ENCODE data around the gene SMIM28.

SMIM28 gene

GRCh38 chr6:138431256-138432062 lies 53.8 kb downstream of the SMIM28 start:
- Histone ChIP-seq H3K9me2 (replicated peaks; ENCODE audit: insufficient read depth, low read length) (no peaks in the 10 kb centered on the region), H3K4me1 (ENCODE audit: low read length) (no peaks in the 10 kb centered on the region), H3K9me3 (replicated peaks; ENCODE audit: insufficient read depth, low read length) (no peaks in the 10 kb centered on the region), H3K36me3 (replicated peaks; ENCODE audit: insufficient read depth, low read length) (no peaks in the 10 kb centered on the region), H3K4me3 (ENCODE audit: low read length) (no peak overlapping the region), H2AFZ (ENCODE audit: low read length) (no peak overlapping the region), H4K20me1 (ENCODE audit: insufficient read depth, low read length) (no peaks in the 10 kb centered on the region), H3K27ac (ENCODE audit: low read length) (no peak overlapping the region), H3K9ac (ENCODE audit: low read length) (no peak overlapping the region), H3K4me2 (ENCODE audit: low read depth, low read length) (no peak overlapping the region), H3K27me3 (replicated peaks; ENCODE audit: insufficient read depth, low read length) (no peaks in the 10 kb centered on the region), H3K79me2 (ENCODE audit: low read length) (no peaks in the 10 kb centered on the region), H3F3A (ENCODE audit: insufficient read depth, low read length) (no peaks in the 10 kb centered on the region)
- TF ChIP-seq CTCF (IDR thresholded peaks at IDR 0.05; ENCODE audit: low read length) (no peak), EZH2phosphoT487 (IDR thresholded peaks at IDR 0.05; ENCODE audit: low read length) (no peak), EZH2 (optimal IDR thresholded peaks at IDR 0.05; ENCODE audit: low read depth, low read length) (no peak)
- no peak for DNase-seq

GRCh38 chr6:138432063-138432356 lies 54.3 kb downstream of the SMIM28 start:
- DNase-seq, result no peak
- no peak overlapping the region for H3K9ac ChIP-seq (ENCODE audit: low read length)
- H4K20me1 ChIP-seq (ENCODE audit: insufficient read depth, low read length), result no peaks in the 10 kb centered on the region
- no peak overlapping the region for H3K4me2 ChIP-seq (ENCODE audit: low read depth, low read length)
- H3K4me3 ChIP-seq (ENCODE audit: low read length), result no peak overlapping the region
- H3K9me2 ChIP-seq (replicated peaks; ENCODE audit: insufficient read depth, low read length), result no peaks in the 10 kb centered on the region
- H3K4me1 ChIP-seq (ENCODE audit: low read length), result no peaks in the 10 kb centered on the region
- no peaks in the 10 kb centered on the region for H3K36me3 ChIP-seq (replicated peaks; ENCODE audit: insufficient read depth, low read length)
- H2AFZ ChIP-seq (ENCODE audit: low read length), result no peak overlapping the region
- no peaks in the 10 kb centered on the region for H3F3A ChIP-seq (ENCODE audit: insufficient read depth, low read length)
- H3K27ac ChIP-seq (ENCODE audit: low read length), result no peak overlapping the region
- TF ChIP-seq CTCF (IDR thresholded peaks at IDR 0.05; ENCODE audit: low read length), result no peak
- H3K9me3 ChIP-seq (replicated peaks; ENCODE audit: insufficient read depth, low read length), result no peaks in the 10 kb centered on the region
- no peaks in the 10 kb centered on the region for H3K79me2 ChIP-seq (ENCODE audit: low read length)
- no peaks in the 10 kb centered on the region for H3K27me3 ChIP-seq (replicated peaks; ENCODE audit: insufficient read depth, low read length)

Measured in MM.1S (cell line).